GM12878 (cell line): ENCODE results near the gene SBF1. TPM values are rescaled to one million over a fixed set of nuclear protein-coding genes. Genes with fewer than 3 reads are reported as not detected.

ENCODE experiments used
- ATAC-seq: fragments of 200-7000 bp; cut with Tn5 transposase; 3 replicates; pipeline ENCODE4 v1.9.1; 2020; ENCODE audit warnings: mild to moderate bottlenecking, moderate library complexity
- BruUV-seq: library from RNA; stranded (reverse); fragments of 400-500 nt; replicated peaks from 2 replicates; lab custom pipeline; 2021; lab: Mats Ljungman, UMichigan
- CTCF ChIA-PET: fragments of 300-600 bp; sonication (Branson Sonifier 250); formaldehyde crosslinking; extraction: SDS; loops from one replicate; lab custom pipeline; 2021; ENCODE audit warnings: inconsistent platforms; lab: Yijun Ruan, JAX
- POLR2A ChIA-PET: fragments of 350-600 bp; formaldehyde crosslinking; extraction: SDS; loops from one replicate; lab custom pipeline; 2021; ENCODE audit warnings: inconsistent platforms; lab: Charles Lee
- RAD21 ChIA-PET: fragments of 300-600 bp; sonication (Branson Sonifier 250); formaldehyde crosslinking; loops from one replicate; lab custom pipeline; 2023; ENCODE audit warnings: antibody characterized with exemption; ENCODE audit not compliant: unreplicated experiment; lab: Charles Lee
- SMC1A ChIA-PET: fragments of 300-600 bp; sonication (Branson Sonifier 250); formaldehyde crosslinking; loops from one replicate; lab custom pipeline; 2023; ENCODE audit not compliant: unreplicated experiment, uncharacterized antibody; lab: Charles Lee
- DNase-seq: peaks from one replicate; pipeline ENCODE4 v3.0.0-alpha.2; 2011; ENCODE audit warnings: low read depth, low spot score
- FAIRE-seq: peaks from 3 replicates; lab custom pipeline; 2011; peaks lifted over from hg19 to GRCh38; lab: Jason Lieb, UNC
- H2AFZ ChIP-seq: 2 replicates; pipeline ENCODE4 v1.6.0; 2011; ENCODE audit warnings: low read depth, low read length, control low read depth; ENCODE audit not compliant: control insufficient read depth
- H3K27ac ChIP-seq: 2 replicates; pipeline ENCODE4 v1.5.1; 2011; ENCODE audit warnings: control low read depth; ENCODE audit not compliant: control insufficient read depth, insufficient read depth
- H3K27me3 ChIP-seq, 2 experiments: replicated peaks in 1 of 2; 2 replicates each; pipeline versions ENCODE4 v1.6.0 to v1.6.1; 2011; ENCODE audit warnings: low read length in 1 of 2; ENCODE audit not compliant: control insufficient read depth in 2 of 2, insufficient read depth in 2 of 2
- H3K36me3 ChIP-seq, 2 experiments: 2 replicates each; pipeline ENCODE4 v1.5.1; 2011; ENCODE audit warnings: low read length in 1 of 2; ENCODE audit not compliant: control insufficient read depth in 2 of 2, insufficient read depth in 2 of 2
- H3K4me1 ChIP-seq: 2 replicates; pipeline ENCODE4 v1.6.1; 2011; ENCODE audit warnings: mild to moderate bottlenecking, low read length, moderate library complexity, mixed read lengths; ENCODE audit not compliant: control insufficient read depth, insufficient read depth
- H3K4me2 ChIP-seq: 2 replicates; pipeline ENCODE4 v1.6.0; 2011; ENCODE audit warnings: control low read depth; ENCODE audit not compliant: control insufficient read depth, insufficient read depth
- H3K4me3 ChIP-seq: fragments of 200-600 bp; sonication (generic); 2 replicates; pipeline ENCODE4 v1.5.1; 2016
- H3K79me2 ChIP-seq: 2 replicates; pipeline ENCODE4 v1.6.0; 2011; ENCODE audit warnings: low read length; ENCODE audit not compliant: control insufficient read depth, insufficient read depth
- H3K9ac ChIP-seq: 2 replicates; pipeline ENCODE4 v1.8.0; 2011; ENCODE audit warnings: low read length, control low read depth, mixed read lengths; ENCODE audit not compliant: control insufficient read depth, insufficient read depth
- H3K9me3 ChIP-seq: replicated peaks from 3 replicates; pipeline ENCODE4 v1.5.1; 2011; ENCODE audit warnings: mild to moderate bottlenecking, low read length; ENCODE audit not compliant: control insufficient read depth, insufficient read depth
- H4K20me1 ChIP-seq: 2 replicates; pipeline ENCODE4 v1.6.0; 2011; ENCODE audit not compliant: control insufficient read depth, insufficient read depth
- BCL11A ChIP-seq: IDR thresholded peaks from 2 replicates; pipeline ENCODE4 v1.6.1; 2011; ENCODE audit warnings: low read depth, low read length
- BRCA1 ChIP-seq: IDR thresholded peaks from 2 replicates; pipeline ENCODE4 v1.6.1; 2011; ENCODE audit warnings: low read depth, low read length, improper control_type of control experiment
- CBX5 ChIP-seq: sonication (generic); IDR thresholded peaks from 2 replicates; pipeline ENCODE4 v1.6.1; 2016; ENCODE audit warnings: low read depth, moderate library complexity, mild to moderate bottlenecking, inconsistent platforms
- CHD1 ChIP-seq: IDR thresholded peaks from 2 replicates; pipeline ENCODE4 v1.6.1; 2012; ENCODE audit warnings: low read depth, low read length, improper control_type of control experiment
- DPF2 ChIP-seq: fragments of 450-650 bp; IDR thresholded peaks from 2 replicates; pipeline ENCODE4 v1.6.1; 2017; ENCODE audit warnings: mild to moderate bottlenecking
- FOXM1 ChIP-seq: IDR thresholded peaks from 2 replicates; pipeline ENCODE4 v1.6.1; 2012; ENCODE audit warnings: low read depth, mild to moderate bottlenecking, inconsistent platforms, low read length, moderate library complexity
- MEF2B ChIP-seq: fragments of 450-650 bp; IDR thresholded peaks from 2 replicates; pipeline ENCODE4 v1.6.1; 2018; ENCODE audit warnings: mild to moderate bottlenecking, moderate library complexity; ENCODE audit not compliant: partially characterized antibody, poor library complexity, severe bottlenecking
- MYC ChIP-seq: IDR thresholded peaks from 2 replicates; pipeline ENCODE4 v1.6.1; 2011; ENCODE audit warnings: mild to moderate bottlenecking, low read length, moderate library complexity, inconsistent platforms; ENCODE audit not compliant: insufficient read depth, insufficient replicate concordance, insufficient read length, severe bottlenecking
- POLR2A ChIP-seq: IDR thresholded peaks from 2 replicates; pipeline ENCODE4 v1.6.1; 2011; ENCODE audit warnings: low read depth, mild to moderate bottlenecking, low read length
- POLR2AphosphoS5 ChIP-seq: IDR thresholded peaks from 2 replicates; pipeline ENCODE4 v1.6.1; 2011; ENCODE audit warnings: mild to moderate bottlenecking, low read length, inconsistent platforms
- RCOR1 ChIP-seq: conservative IDR thresholded peaks from 2 replicates; pipeline ENCODE4 v1.6.1; 2012; ENCODE audit warnings: low read depth, low read length, improper control_type of control experiment
- SKIL ChIP-seq: fragments of 450-650 bp; IDR thresholded peaks from 2 replicates; pipeline ENCODE4 v1.6.1; 2017; ENCODE audit warnings: mild to moderate bottlenecking, low read depth, inconsistent platforms; ENCODE audit not compliant: poor library complexity, severe bottlenecking
- ZBTB11 ChIP-seq: fragments of 450-650 bp; formaldehyde crosslinking; IDR thresholded peaks from 2 replicates; pipeline ENCODE4 v1.5.0; 2022; ENCODE audit warnings: mild to moderate bottlenecking, missing genetic modification characterization
- ZBTB4 ChIP-seq: fragments of 450-650 bp; formaldehyde crosslinking; IDR thresholded peaks from 2 replicates; pipeline ENCODE4 v1.4.0; 2022; ENCODE audit warnings: mild to moderate bottlenecking, moderate library complexity
- WGBS: methylation state at CpG from one replicate; pipeline ENCODE4 v1.1.6; 2016; ENCODE audit warnings: low lambda C conversion rate; ENCODE audit not compliant: insufficient replicate concordance, insufficient coverage; ENCODE audit errors: missing lambda C conversion rate; 5-methylcytosine and 5-hydroxymethylcytosine counted together
- in situ Hi-C: fragments of 300-500 bp; cut with MboI; formaldehyde crosslinking; loops from 9 replicates; pipeline ENCODE4 v1.14.3; 2018; ENCODE audit warnings: mixed read lengths
- intact Hi-C: fragments of 100-400 bp; cut with micrococcal nuclease; formaldehyde crosslinking; loops from one replicate; pipeline ENCODE4 v1.14.2; 2022; ENCODE audit not compliant: unreplicated experiment
- polyA plus RNA-seq, 11 experiments: library from polyadenylated mRNA; depleted of rRNA in 4 of 11; unstranded in 6 of 11; stranded (reverse) in 5 of 11; fragments of >200 nt; fragmentation: Nextera tagmentation in 4 of 11; fragmentation: Illumina TruSeq in 1 of 11; extraction: Ambion mirVana in 4 of 11; extraction: Trizol in 1 of 11; gene quantifications; 1 replicate in 1 of 11; 2 replicates in 10 of 11; pipeline versions ENCODE4 v1.2.1 to v1.2.3, GENCODE V29; 2011 to 2016; ENCODE audit warnings: inconsistent platforms in 2 of 11, missing spikeins in 2 of 11, low read depth in 1 of 11
- total RNA-seq, 4 experiments: library from RNA; depleted of rRNA in 3 of 4; stranded (reverse); fragments of >200 nt in 3 of 4; fragmentation: Illumina TruSeq in 1 of 4; extraction: Trizol in 1 of 4; gene quantifications; 2 replicates each; pipeline versions ENCODE4 v1.2.1 to v1.2.3, GENCODE V29; 2013 to 2021

Gene SBF1
- total and polyA plus RNA-seq, 10 of the 15 experiments (the other 5 are each of a cell fraction or from before 2014, with no cell fraction given) = 0.23 to 95.0 (median 17.8) TPM

- ChIA-PET CTCF (no interaction called here), POLR2A (no interaction called here), RAD21 (no interaction called here), SMC1A (no interaction called here)
- intact Hi-C loops = no loop called here
- over 99% methylated on average over 17 of the region's 17 CpGs for WGBS
- Histone ChIP-seq H3K79me2 (no peaks in the 10 kb centered on the region), H2AFZ (no peak overlapping the region), H3K4me2 (no peak overlapping the region), H3K4me3 (no peak overlapping the region), H3K9ac (no peak overlapping the region), H3K36me3 (peaks cover 11 to 56% of the 10 kb centered on the region in 2 experiments), H3K4me1 (no peaks in the 10 kb centered on the region), H4K20me1 (no peaks in the 10 kb centered on the region), H3K27me3 (no peaks in the 10 kb centered on the region), H3K9me3 (no peaks in the 10 kb centered on the region), H3K27ac (no peak overlapping the region)
- no peak for DNase-seq
- ATAC-seq = no peak
- no peak for TF ChIP-seq POLR2AphosphoS5
- TF ChIP-seq BRCA1 = no peak
- TF ChIP-seq ZBTB11 (CRISPR knock-in tag) = no peak
- TF ChIP-seq MEF2B = no peak
- TF ChIP-seq FOXM1 = no peak
- no peak for TF ChIP-seq RCOR1
- TF ChIP-seq MYC = no peak
- no peak for TF ChIP-seq CBX5
- no peak for TF ChIP-seq SKIL
- TF ChIP-seq ZBTB4 = no peak
- TF ChIP-seq POLR2A = no peak
- TF ChIP-seq DPF2 = no peak
- TF ChIP-seq BCL11A = no peak
- no peak for TF ChIP-seq CHD1
- in situ Hi-C loops = no loop called here
- no peak for FAIRE-seq
- BruUV-seq = no TSS peak
Observed at GRCh38 chr22:50460938-50461337, 13.9 kb downstream of the SBF1 start.
